Natural killer cell (primary cell): ENCODE results near the gene UBE2E3. TPM values are rescaled to one million over a fixed set of nuclear protein-coding genes. Genes with fewer than 3 reads are reported as not detected.

Experiments
- ATAC-seq, 3 donors: fragments of 150-1000 bp in 2 of 3; fragments of 200-7000 bp in 1 of 3; cut with Tn5 transposase; 1 replicate in 1 of 3; 2 replicates in 2 of 3; pipeline ENCODE4 v1.10.0; 2021; ENCODE audit warnings: mild to moderate bottlenecking in 2 of 3, moderate library complexity in 2 of 3
- DNase-seq, 2 donors: peaks; one replicate each; pipeline versions ENCODE4 v3.0.0 to v3.0.0-alpha.2; 2013 to 2021; ENCODE audit warnings: mixed read lengths in 1 of 2
- H3K27ac ChIP-seq: one replicate; pipeline ENCODE4 v1.5.1; 2013; ENCODE audit warnings: mild to moderate bottlenecking, low read length
- H3K27me3 ChIP-seq: one replicate; pipeline ENCODE4 v1.6.1; 2013; ENCODE audit warnings: low read length; ENCODE audit not compliant: control insufficient read depth, insufficient read depth
- H3K36me3 ChIP-seq: one replicate; pipeline ENCODE4 v1.6.1; 2013; ENCODE audit warnings: low read length; ENCODE audit not compliant: control insufficient read depth, insufficient read depth
- H3K4me1 ChIP-seq: one replicate; pipeline ENCODE4 v1.6.1; 2013; ENCODE audit warnings: low read length; ENCODE audit not compliant: control insufficient read depth, insufficient read depth
- H3K4me3 ChIP-seq: one replicate; pipeline ENCODE4 v1.5.1; 2013; ENCODE audit warnings: low read length
- H3K9me3 ChIP-seq: one replicate; pipeline ENCODE4 v1.6.1; 2013; ENCODE audit warnings: low read length; ENCODE audit not compliant: control insufficient read depth, insufficient read depth
- H3K27ac Mint-ChIP-seq, 2 donors: one replicate each; pipeline ENCODE4 v1.8.0; 2022; ENCODE audit warnings: mild to moderate bottlenecking in 2 of 2, mixed read lengths in 2 of 2, moderate library complexity in 1 of 2
- H3K27me3 Mint-ChIP-seq, 2 donors: one replicate each; pipeline ENCODE4 v1.8.0; 2022; ENCODE audit warnings: low read depth in 2 of 2, mixed read lengths in 2 of 2
- H3K36me3 Mint-ChIP-seq: one replicate; pipeline ENCODE4 v1.8.0; 2022; ENCODE audit warnings: mixed read lengths
- H3K4me1 Mint-ChIP-seq, 2 donors: one replicate each; pipeline ENCODE4 v1.8.0; 2022; ENCODE audit warnings: mixed read lengths in 2 of 2
- H3K4me3 Mint-ChIP-seq: one replicate; pipeline ENCODE4 v1.8.0; 2022; ENCODE audit warnings: mild to moderate bottlenecking, moderate library complexity, mixed read lengths
- H3K9me3 Mint-ChIP-seq, 2 donors: one replicate each; pipeline ENCODE4 v1.8.0; 2022; ENCODE audit warnings: mixed read lengths in 2 of 2
- CTCF ChIP-seq: fragments of 200-600 bp; IDR thresholded peaks from one replicate; pipeline ENCODE4 v1.8.0; 2022; ENCODE audit warnings: antibody characterized with exemption
- WGBS: methylation state at CpG from one replicate; pipeline ENCODE4 v1.1.7; 2013; ENCODE audit warnings: missing lambda C conversion rate; ENCODE audit not compliant: insufficient coverage; 5-methylcytosine and 5-hydroxymethylcytosine counted together
- intact Hi-C: fragments of 100-400 bp; cut with micrococcal nuclease; formaldehyde crosslinking; loops from one replicate; pipeline ENCODE4 v1.14.2; 2022
- total RNA-seq, 4 donors: library from RNA; stranded (reverse); fragments of 120-200 nt in 1 of 4; gene quantifications; one replicate each; pipeline versions ENCODE4 v1.2.3 to v1.2.4, GENCODE V29; 2013 to 2022

Gene UBE2E3
- total RNA-seq, 3 donors from 2014 or later (not counting 1 experiment from before 2014, with no cell fraction given), result 48.5 to 59.3 (median 52.6) TPM

GRCh38 chr2:181021199-181021789 lies 40.9 kb downstream of the UBE2E3 start:
- no peaks in the 10 kb centered on the region for H3K4me1 ChIP-seq
- H3K36me3 ChIP-seq, result no peaks in the 10 kb centered on the region
- no peaks in the 10 kb centered on the region for H3K9me3 ChIP-seq
- peak overlapping the region in 1 of 2 donors; percentile 53 for H3K27ac Mint-ChIP-seq
- no peak overlapping the region for H3K4me3 ChIP-seq
- peaks cover 0 to 4% of the 10 kb centered on the region in 2 donors for H3K9me3 Mint-ChIP-seq
- intact Hi-C loops, result no loop called here
- ATAC-seq (no peak), DNase-seq (no peak)
- no peak overlapping the region for H3K27ac ChIP-seq
- 100% methylated on average over 1 of the region's 1 CpG for WGBS
- H3K4me1 Mint-ChIP-seq, result peaks cover 42 to 58% of the 10 kb centered on the region in 2 donors
- no peaks in the 10 kb centered on the region for H3K27me3 ChIP-seq
- no peaks in the 10 kb centered on the region for H3K27me3 Mint-ChIP-seq
- no peak for TF ChIP-seq CTCF
- H3K36me3 Mint-ChIP-seq, result no peaks in the 10 kb centered on the region
- H3K4me3 Mint-ChIP-seq, result no peak overlapping the region

- no peak overlapping the region for H3K4me3 ChIP-seq
- H3K27me3 Mint-ChIP-seq, result no peaks in the 10 kb centered on the region
- H3K27ac Mint-ChIP-seq, result no peak overlapping the region
- intact Hi-C loops, result no loop called here
- H3K9me3 ChIP-seq, result no peaks in the 10 kb centered on the region
- no peak overlapping the region for H3K27ac ChIP-seq
- no peak overlapping the region for H3K4me3 Mint-ChIP-seq
- ATAC-seq, result no peak
- H3K4me1 ChIP-seq, result no peaks in the 10 kb centered on the region
- DNase-seq, result no peak
- H3K36me3 Mint-ChIP-seq, result no peaks in the 10 kb centered on the region
- H3K36me3 ChIP-seq, result no peaks in the 10 kb centered on the region
- no peak for TF ChIP-seq CTCF
- H3K4me1 Mint-ChIP-seq, result peaks cover 40 to 52% of the 10 kb centered on the region in 2 donors
- no peaks in the 10 kb centered on the region for H3K27me3 ChIP-seq
- WGBS, result 100% methylated on average over 3 of the region's 3 CpGs
- H3K9me3 Mint-ChIP-seq, result peaks cover 0 to 4% of the 10 kb centered on the region in 2 donors
These were observed 42.2 kb downstream of the UBE2E3 start for GRCh38 chr2:181022652-181023051.

GRCh38 chr2:181025004-181025403 lies 44.6 kb downstream of the UBE2E3 start:
- intact Hi-C loops, result no loop called here
- Mint-ChIP-seq H3K36me3 (no peaks in the 10 kb centered on the region), H3K9me3 (peaks cover 0 to 4% of the 10 kb centered on the region in 2 donors), H3K27ac (no peak overlapping the region), H3K27me3 (no peaks in the 10 kb centered on the region), H3K4me3 (no peak overlapping the region), H3K4me1 (peaks cover 39 to 44% of the 10 kb centered on the region in 2 donors)
- Histone ChIP-seq H3K4me1 (no peaks in the 10 kb centered on the region), H3K27me3 (no peaks in the 10 kb centered on the region), H3K9me3 (no peaks in the 10 kb centered on the region), H3K36me3 (no peaks in the 10 kb centered on the region), H3K27ac (no peak overlapping the region), H3K4me3 (no peak overlapping the region)
- no CpG with 5 or more reads among the region's 3 CpGs for WGBS
- no peak for TF ChIP-seq CTCF
- DNase-seq (no peak), ATAC-seq (no peak)

GRCh38 chr2:181036445-181036844 lies 56.0 kb downstream of the UBE2E3 start:
- intact Hi-C loops, result loop anchor here (10.0 kb wide), 1 partner anchor 52 kb away; the partner anchor contains the start of gene UBE2E3
- Histone ChIP-seq H3K27ac (no peak overlapping the region), H3K4me1 (peaks cover 3% of the 10 kb centered on the region), H3K36me3 (no peaks in the 10 kb centered on the region), H3K27me3 (no peaks in the 10 kb centered on the region), H3K9me3 (no peaks in the 10 kb centered on the region), H3K4me3 (no peak overlapping the region)
- WGBS, result 98% methylated on average over 2 of the region's 2 CpGs
- no peak for TF ChIP-seq CTCF
- Mint-ChIP-seq H3K9me3 (no peaks in the 10 kb centered on the region), H3K27me3 (no peaks in the 10 kb centered on the region), H3K4me3 (no peak overlapping the region), H3K36me3 (no peaks in the 10 kb centered on the region), H3K4me1 (peaks cover 31% of the 10 kb centered on the region in 2 donors), H3K27ac (peak overlapping the region; percentile 70 to 85)
- DNase-seq (no peak), ATAC-seq (peak; percentile 16 to 50 (median 18))
